Bronchial epithelial cell (primary cell): ENCODE measurements around the gene NLRX1. TPM values are rescaled to one million over a fixed set of nuclear protein-coding genes. Genes with fewer than 3 reads are reported as not detected.
"Not testable (repeated sequence)": the region's sequence is repeated elsewhere in the genome, so short reads cannot be mapped to it uniquely, and the experiment has no call there.

ENCODE experiments used
- DNase-seq: peaks from one replicate; pipeline ENCODE4 v3.0.0-alpha.2; 2010; ENCODE audit warnings: low read depth
- FAIRE-seq: peaks from 2 replicates; lab custom pipeline; 2011; peaks lifted over from hg19 to GRCh38; lab: Jason Lieb, UNC
- H3K27me3 ChIP-seq: 2 replicates; pipeline ENCODE4 v1.5.1; 2011; ENCODE audit warnings: low read length; ENCODE audit not compliant: control insufficient read depth, insufficient read depth
- H3K36me3 ChIP-seq: 2 replicates; pipeline ENCODE4 v1.5.1; 2011; ENCODE audit warnings: low read length; ENCODE audit not compliant: control insufficient read depth, insufficient read depth
- H3K4me3 ChIP-seq: 2 replicates; pipeline ENCODE4 v1.5.1; 2011; ENCODE audit warnings: mild to moderate bottlenecking, low read depth, low read length, control low read depth
- total RNA-seq: library from RNA; depleted of rRNA; stranded (reverse); fragments of >200 nt; gene quantifications from 2 replicates; pipeline ENCODE4 v1.2.1, GENCODE V29; 2014
- TF ChIP-seq, protein P1 (sequence below): IDR thresholded peaks from 2 replicates; pipeline ENCODE4 v1.5.1; 2011; ENCODE audit warnings: mild to moderate bottlenecking, moderate library complexity, low read length, control low read depth, inconsistent platforms; ENCODE audit not compliant: insufficient read depth, severe bottlenecking

Gene NLRX1
- total RNA-seq, 1 donor from 2014 or later = 13.7 TPM

DNA sequence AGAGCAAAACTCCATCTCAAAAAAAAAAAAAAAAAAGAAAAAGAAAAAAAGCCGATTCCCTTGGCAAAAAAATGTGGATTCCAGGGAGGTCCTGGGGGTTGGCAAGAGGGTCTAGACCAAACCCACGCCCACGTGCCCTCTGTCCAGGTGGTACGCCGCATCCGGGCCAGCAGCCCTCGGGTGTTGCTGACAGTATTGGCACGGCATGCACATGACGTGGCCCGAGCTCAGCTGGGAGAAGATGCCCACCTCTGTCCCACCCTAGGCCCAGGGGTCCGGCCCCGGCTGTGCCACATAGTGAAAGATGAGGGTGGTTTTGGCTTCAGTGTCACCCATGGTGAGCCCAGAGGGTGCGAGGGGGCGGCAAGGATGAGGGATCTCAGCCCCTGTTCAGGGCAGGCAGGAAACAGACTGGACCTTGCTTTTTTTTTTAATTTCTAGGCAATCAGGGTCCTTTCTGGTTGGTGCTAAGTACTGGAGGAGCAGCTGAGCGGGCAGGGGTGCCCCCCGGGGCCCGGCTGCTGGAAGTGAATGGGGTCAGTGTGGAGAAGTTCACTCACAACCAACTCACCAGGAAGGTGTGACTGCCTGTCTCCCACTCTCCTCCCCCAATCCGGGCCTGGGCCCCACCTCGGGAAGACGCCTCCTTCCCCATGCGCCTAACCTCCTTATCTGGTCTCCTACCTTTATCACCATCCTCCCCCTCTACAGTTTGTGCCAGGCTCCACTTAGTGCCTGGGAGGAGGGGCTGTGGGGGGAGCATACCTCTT lies 18.8 kb downstream of the NLRX1 start:
- Histone ChIP-seq H3K36me3 (no peaks in the 10 kb centered on the region), H3K4me3 (no peak overlapping the region), H3K27me3 (peaks cover 8% of the 10 kb centered on the region)
- FAIRE-seq (no peak), DNase-seq (no peak)
- TF ChIP-seq, protein P1, sequence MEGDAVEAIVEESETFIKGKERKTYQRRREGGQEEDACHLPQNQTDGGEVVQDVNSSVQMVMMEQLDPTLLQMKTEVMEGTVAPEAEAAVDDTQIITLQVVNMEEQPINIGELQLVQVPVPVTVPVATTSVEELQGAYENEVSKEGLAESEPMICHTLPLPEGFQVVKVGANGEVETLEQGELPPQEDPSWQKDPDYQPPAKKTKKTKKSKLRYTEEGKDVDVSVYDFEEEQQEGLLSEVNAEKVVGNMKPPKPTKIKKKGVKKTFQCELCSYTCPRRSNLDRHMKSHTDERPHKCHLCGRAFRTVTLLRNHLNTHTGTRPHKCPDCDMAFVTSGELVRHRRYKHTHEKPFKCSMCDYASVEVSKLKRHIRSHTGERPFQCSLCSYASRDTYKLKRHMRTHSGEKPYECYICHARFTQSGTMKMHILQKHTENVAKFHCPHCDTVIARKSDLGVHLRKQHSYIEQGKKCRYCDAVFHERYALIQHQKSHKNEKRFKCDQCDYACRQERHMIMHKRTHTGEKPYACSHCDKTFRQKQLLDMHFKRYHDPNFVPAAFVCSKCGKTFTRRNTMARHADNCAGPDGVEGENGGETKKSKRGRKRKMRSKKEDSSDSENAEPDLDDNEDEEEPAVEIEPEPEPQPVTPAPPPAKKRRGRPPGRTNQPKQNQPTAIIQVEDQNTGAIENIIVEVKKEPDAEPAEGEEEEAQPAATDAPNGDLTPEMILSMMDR = no peak

DNA sequence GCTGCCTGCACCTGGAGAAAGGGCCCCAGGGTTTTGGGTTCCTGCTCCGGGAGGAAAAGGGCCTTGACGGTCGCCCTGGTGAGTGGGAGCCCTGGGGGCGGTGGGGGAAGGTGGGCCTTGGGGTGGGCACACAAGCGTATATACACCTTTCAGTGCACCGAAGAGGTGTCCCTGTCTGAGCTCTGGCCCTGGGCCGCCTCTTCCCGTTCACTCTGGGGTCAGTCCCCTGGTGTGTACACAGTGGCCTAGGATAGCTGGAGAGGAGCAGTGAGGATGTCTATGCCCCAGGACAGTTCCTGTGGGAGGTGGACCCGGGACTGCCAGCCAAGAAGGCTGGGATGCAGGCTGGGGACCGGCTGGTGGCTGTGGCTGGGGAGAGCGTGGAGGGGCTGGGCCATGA lies 19.5 kb downstream of the NLRX1 start:
- DNase-seq (no peak), FAIRE-seq (no peak)
- Histone ChIP-seq H3K4me3 (no peak overlapping the region), H3K27me3 (peaks cover 8% of the 10 kb centered on the region), H3K36me3 (no peaks in the 10 kb centered on the region)
- TF ChIP-seq, protein P1 = no peak

DNA sequence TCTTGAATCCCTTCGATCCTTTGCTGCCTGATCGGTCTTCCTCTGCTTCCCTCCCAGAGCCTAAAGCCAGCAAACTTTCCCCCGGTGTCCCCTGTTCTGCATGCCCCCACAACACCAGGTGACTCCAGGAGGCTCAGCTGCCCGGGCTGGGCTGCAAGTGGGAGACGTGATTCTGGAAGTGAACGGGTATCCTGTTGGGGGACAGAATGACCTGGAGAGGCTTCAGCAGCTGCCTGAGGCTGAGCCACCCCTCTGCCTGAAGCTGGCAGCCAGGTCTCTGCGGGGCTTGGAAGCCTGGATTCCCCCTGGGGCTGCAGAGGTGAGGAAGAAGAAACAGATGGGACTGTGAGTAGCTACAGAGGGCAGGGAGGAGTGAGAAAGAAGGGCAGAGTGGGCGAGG lies 20.4 kb downstream of the NLRX1 start:
- no peak for DNase-seq
- Histone ChIP-seq H3K27me3 (peaks cover 8% of the 10 kb centered on the region), H3K4me3 (no peak overlapping the region), H3K36me3 (no peaks in the 10 kb centered on the region)
- no peak for FAIRE-seq
- TF ChIP-seq, protein P1 = no peak

DNA sequence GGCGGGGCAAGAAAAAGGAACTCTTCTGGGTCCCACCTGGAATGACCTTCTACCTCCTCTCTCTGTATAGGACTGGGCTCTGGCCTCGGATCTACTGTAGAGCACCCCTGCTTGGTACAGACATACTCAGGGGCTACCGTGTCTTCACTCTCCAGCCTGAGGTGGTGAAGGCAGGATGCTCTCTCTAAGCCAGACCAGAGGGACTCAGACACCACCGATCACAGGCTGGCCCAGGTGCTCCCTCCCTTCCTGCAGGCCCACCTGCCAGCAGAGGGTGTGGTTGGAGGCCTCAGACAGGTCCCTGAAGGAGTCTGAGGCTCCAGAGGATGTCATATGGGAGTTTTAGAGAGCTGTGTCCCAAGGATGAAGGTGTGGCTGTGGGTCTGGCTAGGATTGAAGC lies 20.9 kb downstream of the NLRX1 start:
- Histone ChIP-seq H3K36me3 (no peaks in the 10 kb centered on the region), H3K27me3 (peaks cover 8% of the 10 kb centered on the region), H3K4me3 (no peak overlapping the region)
- TF ChIP-seq, protein P1 = no peak
- FAIRE-seq (no peak), DNase-seq (no peak)

DNA sequence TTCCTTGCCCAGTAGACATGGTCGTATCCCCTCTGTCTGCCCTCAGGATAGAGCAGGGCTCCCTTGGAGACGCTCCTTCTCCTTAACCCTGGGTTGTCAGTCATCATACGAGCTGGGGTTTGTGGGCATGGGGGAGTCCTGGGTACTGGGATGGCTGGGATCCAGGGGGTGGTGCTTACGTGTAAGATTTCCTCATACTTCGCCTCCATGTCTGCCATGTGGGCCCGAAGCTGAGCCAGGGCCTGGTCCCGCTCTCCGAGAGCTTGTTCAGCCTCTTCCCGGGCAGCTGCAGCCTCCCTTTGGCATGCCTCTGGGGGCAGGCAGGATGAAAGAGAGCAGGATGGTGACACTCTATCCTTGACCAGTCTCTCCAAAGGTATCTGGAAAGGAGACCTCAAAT lies 22.0 kb downstream of the NLRX1 start:
- Histone ChIP-seq H3K4me3 (no peak overlapping the region), H3K27me3 (peaks cover 8% of the 10 kb centered on the region), H3K36me3 (no peaks in the 10 kb centered on the region)
- FAIRE-seq (no peak), DNase-seq (no peak)
- TF ChIP-seq, protein P1 = no peak

DNA sequence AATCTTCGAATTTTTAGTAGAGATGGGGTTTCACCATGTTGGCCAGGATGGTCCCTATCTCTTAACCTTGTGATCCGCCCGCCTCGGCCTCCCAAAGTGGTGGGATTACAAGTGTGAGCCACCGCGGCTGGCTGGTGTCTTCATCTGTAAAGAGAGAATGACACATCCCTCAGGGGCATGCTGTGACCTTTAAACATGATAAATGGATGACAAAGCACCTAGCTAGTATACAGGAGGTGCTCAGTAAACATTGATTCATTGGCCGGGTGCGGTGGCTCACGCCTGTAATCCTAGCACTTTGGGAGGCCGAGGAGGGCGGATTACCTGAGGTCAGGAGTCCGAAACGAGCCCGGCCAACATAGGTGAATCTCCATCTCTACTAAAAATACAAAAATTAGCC lies 22.7 kb downstream of the NLRX1 start:
- FAIRE-seq, H3K4me3 ChIP-seq, H3K36me3 ChIP-seq, H3K27me3 ChIP-seq: not testable (repeated sequence)
- DNase-seq = peak; percentile 62
